KMS-11 (cell line): ENCODE results near the gene FAM114A1.

Experiments used
- H2AFZ ChIP-seq: fragments of 200-600 bp; sonication (generic); 2 replicates; pipeline ENCODE4 v1.6.1; 2016; ENCODE audit warnings: antibody characterized with exemption, mixed run types, low read depth
- H3K27ac ChIP-seq: fragments of 200-600 bp; sonication (generic); 2 replicates; pipeline ENCODE4 v1.6.1; 2016; ENCODE audit warnings: mild to moderate bottlenecking, mixed run types
- H3K27me3 ChIP-seq: fragments of 200-600 bp; sonication (generic); 2 replicates; pipeline ENCODE4 v1.6.1; 2017; ENCODE audit warnings: mild to moderate bottlenecking, low read depth, mixed run types, moderate library complexity; ENCODE audit not compliant: insufficient read depth
- H3K36me3 ChIP-seq: fragments of 200-600 bp; sonication (generic); 2 replicates; pipeline ENCODE4 v1.6.1; 2017; ENCODE audit warnings: mild to moderate bottlenecking, mixed run types; ENCODE audit not compliant: insufficient read depth
- H3K4me1 ChIP-seq: fragments of 200-600 bp; sonication (generic); 2 replicates; pipeline ENCODE4 v1.6.1; 2016; ENCODE audit warnings: mild to moderate bottlenecking, low read depth, mixed run types; ENCODE audit not compliant: poor library complexity, severe bottlenecking
- H3K4me2 ChIP-seq: fragments of 200-600 bp; sonication (generic); 2 replicates; pipeline ENCODE4 v1.7.0; 2016; ENCODE audit warnings: mild to moderate bottlenecking, mixed run types
- H3K4me3 ChIP-seq: fragments of 200-600 bp; sonication (generic); IDR thresholded peaks from 2 replicates; pipeline ENCODE4 v1.6.1; 2017; ENCODE audit warnings: low read depth, low read length, mixed read lengths; ENCODE audit not compliant: insufficient read depth
- H3K79me2 ChIP-seq: fragments of 200-600 bp; sonication (generic); 2 replicates; pipeline ENCODE4 v1.6.1; 2016; ENCODE audit warnings: low read depth, mixed run types; ENCODE audit not compliant: insufficient read depth
- H3K9ac ChIP-seq: fragments of 200-600 bp; sonication (generic); 2 replicates; pipeline ENCODE4 v1.6.1; 2016; ENCODE audit warnings: mild to moderate bottlenecking, mixed run types
- H4K20me1 ChIP-seq: fragments of 200-600 bp; sonication (generic); 2 replicates; pipeline ENCODE4 v1.6.1; 2016; ENCODE audit warnings: mild to moderate bottlenecking, mixed run types; ENCODE audit not compliant: insufficient read depth
- TF ChIP-seq, protein P1 (sequence below): fragments of 200-600 bp; sonication (generic); conservative IDR thresholded peaks from 2 replicates; pipeline ENCODE4 v1.6.1; 2017; ENCODE audit warnings: low read depth, mild to moderate bottlenecking, antibody characterized with exemption, low read length, moderate library complexity, mixed read lengths

FAM114A1 gene

DNA sequence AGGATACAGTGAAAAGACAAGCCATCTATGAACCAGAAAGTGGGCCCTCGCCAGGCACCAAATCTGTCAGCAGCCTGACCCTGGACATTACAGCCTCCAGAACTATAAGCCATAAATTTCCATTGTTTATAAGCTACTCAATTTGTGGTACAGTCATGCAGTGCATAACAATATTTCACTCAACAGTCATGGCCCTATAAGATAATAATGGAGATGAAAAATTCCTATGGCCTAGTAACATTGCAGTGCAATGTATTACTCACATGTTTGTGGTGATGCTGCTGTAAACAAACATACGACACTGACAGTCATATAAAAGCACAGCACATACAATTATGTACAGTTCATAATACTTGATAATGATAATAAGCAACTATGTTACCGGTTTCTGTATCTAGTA, 45.9 kb upstream of the FAM114A1 start:
- H4K20me1 ChIP-seq = no peaks in the 10 kb centered on the region
- H3K27me3 ChIP-seq = no peaks in the 10 kb centered on the region
- H3K36me3 ChIP-seq = no peaks in the 10 kb centered on the region
- H3K4me3 ChIP-seq = no peak overlapping the region
- H3K4me2 ChIP-seq = no peak overlapping the region
- H2AFZ ChIP-seq = no peak overlapping the region
- peaks cover 8% of the 10 kb centered on the region for H3K4me1 ChIP-seq
- no peak overlapping the region for H3K9ac ChIP-seq
- no peak overlapping the region for H3K27ac ChIP-seq
- TF ChIP-seq, protein P1, sequence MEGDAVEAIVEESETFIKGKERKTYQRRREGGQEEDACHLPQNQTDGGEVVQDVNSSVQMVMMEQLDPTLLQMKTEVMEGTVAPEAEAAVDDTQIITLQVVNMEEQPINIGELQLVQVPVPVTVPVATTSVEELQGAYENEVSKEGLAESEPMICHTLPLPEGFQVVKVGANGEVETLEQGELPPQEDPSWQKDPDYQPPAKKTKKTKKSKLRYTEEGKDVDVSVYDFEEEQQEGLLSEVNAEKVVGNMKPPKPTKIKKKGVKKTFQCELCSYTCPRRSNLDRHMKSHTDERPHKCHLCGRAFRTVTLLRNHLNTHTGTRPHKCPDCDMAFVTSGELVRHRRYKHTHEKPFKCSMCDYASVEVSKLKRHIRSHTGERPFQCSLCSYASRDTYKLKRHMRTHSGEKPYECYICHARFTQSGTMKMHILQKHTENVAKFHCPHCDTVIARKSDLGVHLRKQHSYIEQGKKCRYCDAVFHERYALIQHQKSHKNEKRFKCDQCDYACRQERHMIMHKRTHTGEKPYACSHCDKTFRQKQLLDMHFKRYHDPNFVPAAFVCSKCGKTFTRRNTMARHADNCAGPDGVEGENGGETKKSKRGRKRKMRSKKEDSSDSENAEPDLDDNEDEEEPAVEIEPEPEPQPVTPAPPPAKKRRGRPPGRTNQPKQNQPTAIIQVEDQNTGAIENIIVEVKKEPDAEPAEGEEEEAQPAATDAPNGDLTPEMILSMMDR = no peak
- no peaks in the 10 kb centered on the region for H3K79me2 ChIP-seq

DNA sequence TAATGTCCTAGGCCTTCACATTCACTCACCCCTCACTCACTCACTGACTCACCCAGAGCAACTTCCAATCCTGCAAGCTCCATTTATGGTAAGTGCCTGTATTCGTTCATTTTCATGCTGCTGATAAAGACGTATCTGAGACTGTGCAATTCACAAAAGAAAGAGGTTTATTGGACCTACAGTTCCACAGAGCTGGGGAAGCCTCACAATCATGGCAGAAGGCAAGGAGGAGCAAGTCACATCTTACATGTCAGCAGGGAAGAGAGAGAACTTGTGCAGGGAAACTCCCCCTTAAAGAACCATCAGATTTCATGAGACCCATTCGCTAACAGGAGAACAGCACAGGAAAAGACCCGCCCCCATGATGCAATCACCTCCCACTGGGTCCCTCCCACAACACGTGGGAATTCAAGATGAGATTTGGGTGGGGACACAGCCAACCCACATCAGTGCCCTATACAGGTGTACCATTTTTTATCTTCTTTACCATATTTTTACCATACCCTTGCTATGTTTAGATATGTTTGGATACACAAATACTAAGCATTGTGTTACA, 44.8 kb upstream of the FAM114A1 start:
- no peak overlapping the region for H3K9ac ChIP-seq
- peaks cover 8% of the 10 kb centered on the region for H3K4me1 ChIP-seq
- TF ChIP-seq, protein P1 = no peak
- no peaks in the 10 kb centered on the region for H3K36me3 ChIP-seq
- no peaks in the 10 kb centered on the region for H3K27me3 ChIP-seq
- H2AFZ ChIP-seq = no peak overlapping the region
- H3K27ac ChIP-seq = no peak overlapping the region
- no peaks in the 10 kb centered on the region for H4K20me1 ChIP-seq
- H3K4me3 ChIP-seq = no peak overlapping the region
- H3K4me2 ChIP-seq = no peak overlapping the region
- H3K79me2 ChIP-seq = no peaks in the 10 kb centered on the region

DNA sequence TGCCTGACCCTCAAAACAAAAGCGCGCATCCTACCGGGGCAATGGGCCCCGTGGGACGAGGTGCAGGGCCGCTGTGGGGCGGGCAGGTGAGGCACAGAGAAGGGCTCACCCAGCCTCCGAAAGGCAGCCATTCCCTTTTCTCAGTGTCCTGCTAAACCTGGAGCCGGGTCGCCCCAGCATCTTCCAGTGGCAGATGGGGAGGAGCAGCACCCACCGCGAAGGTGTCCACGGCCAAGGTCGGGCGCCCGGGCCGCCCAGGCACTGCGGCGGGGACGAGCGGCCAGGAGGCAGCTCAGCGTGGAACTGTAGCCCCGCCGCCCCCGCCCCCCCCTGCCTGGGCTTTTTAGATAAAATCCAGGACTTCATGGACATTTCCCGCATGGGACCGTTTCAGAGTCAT, 43.8 kb upstream of the FAM114A1 start:
- no peak overlapping the region for H3K4me2 ChIP-seq
- TF ChIP-seq, protein P1 = no peak
- no peak overlapping the region for H3K27ac ChIP-seq
- H3K36me3 ChIP-seq = no peaks in the 10 kb centered on the region
- H3K4me1 ChIP-seq = peaks cover 8% of the 10 kb centered on the region
- no peaks in the 10 kb centered on the region for H3K27me3 ChIP-seq
- no peak overlapping the region for H2AFZ ChIP-seq
- H3K9ac ChIP-seq = no peak overlapping the region
- no peaks in the 10 kb centered on the region for H4K20me1 ChIP-seq
- H3K4me3 ChIP-seq = no peak overlapping the region
- no peaks in the 10 kb centered on the region for H3K79me2 ChIP-seq

DNA sequence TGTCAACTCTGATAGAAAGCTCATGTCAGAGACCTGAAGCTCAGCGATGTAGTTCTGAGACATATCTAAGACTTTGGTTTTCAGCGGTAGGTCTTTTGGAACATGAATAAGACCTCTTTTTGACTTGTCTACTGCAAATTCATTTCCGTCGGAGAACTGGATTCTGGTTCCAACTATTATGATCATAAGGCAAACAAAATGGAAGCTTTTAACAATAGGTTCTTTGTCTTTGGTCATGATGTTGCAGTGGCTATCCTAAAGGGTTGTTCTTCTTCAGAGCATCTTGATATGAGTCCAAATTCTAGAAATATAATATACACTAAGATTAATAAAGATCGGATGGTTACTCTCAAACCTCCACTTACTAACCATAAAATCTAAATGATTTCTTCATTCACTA, 38.4 kb upstream of the FAM114A1 start:
- H3K36me3 ChIP-seq = no peaks in the 10 kb centered on the region
- TF ChIP-seq, protein P1 = no peak
- no peaks in the 10 kb centered on the region for H3K4me1 ChIP-seq
- no peak overlapping the region for H3K9ac ChIP-seq
- H2AFZ ChIP-seq = no peak overlapping the region
- H3K27ac ChIP-seq = no peak overlapping the region
- H3K27me3 ChIP-seq = no peaks in the 10 kb centered on the region
- no peaks in the 10 kb centered on the region for H3K79me2 ChIP-seq
- H4K20me1 ChIP-seq = no peaks in the 10 kb centered on the region
- no peak overlapping the region for H3K4me2 ChIP-seq
- H3K4me3 ChIP-seq = no peak overlapping the region
